Nephron progenitor cell (in vitro differentiated cells): Measurements from ENCODE around the gene HABP2.

Experiments used
- DNase-seq: peaks from one replicate; pipeline ENCODE4 v3.0.0; 2021
- H3K27ac Mint-ChIP-seq: 2 replicates; pipeline ENCODE4 v1.8.0; 2021; ENCODE audit warnings: mild to moderate bottlenecking, moderate library complexity, mixed read lengths
- H3K27me3 Mint-ChIP-seq: 2 replicates; pipeline ENCODE4 v1.8.0; 2021; ENCODE audit warnings: mild to moderate bottlenecking, low read depth, mixed read lengths; ENCODE audit not compliant: poor library complexity
- H3K36me3 Mint-ChIP-seq: 2 replicates; pipeline ENCODE4 v1.8.0; 2021; ENCODE audit warnings: low read depth, mixed read lengths
- H3K4me1 Mint-ChIP-seq: 2 replicates; pipeline ENCODE4 v1.8.0; 2021; ENCODE audit warnings: mixed read lengths
- H3K4me3 Mint-ChIP-seq: 2 replicates; pipeline ENCODE4 v1.8.0; 2021; ENCODE audit warnings: mild to moderate bottlenecking, moderate library complexity, mixed read lengths
- H3K9me3 Mint-ChIP-seq: 2 replicates; pipeline ENCODE4 v1.8.0; 2021; ENCODE audit warnings: mild to moderate bottlenecking, moderate library complexity, mixed read lengths
- CTCF ChIP-seq: fragments of 200-600 bp; sonication (generic); IDR thresholded peaks from 2 replicates; pipeline ENCODE4 v1.5.0; 2021; ENCODE audit warnings: antibody characterized with exemption

The HABP2 gene

DNA sequence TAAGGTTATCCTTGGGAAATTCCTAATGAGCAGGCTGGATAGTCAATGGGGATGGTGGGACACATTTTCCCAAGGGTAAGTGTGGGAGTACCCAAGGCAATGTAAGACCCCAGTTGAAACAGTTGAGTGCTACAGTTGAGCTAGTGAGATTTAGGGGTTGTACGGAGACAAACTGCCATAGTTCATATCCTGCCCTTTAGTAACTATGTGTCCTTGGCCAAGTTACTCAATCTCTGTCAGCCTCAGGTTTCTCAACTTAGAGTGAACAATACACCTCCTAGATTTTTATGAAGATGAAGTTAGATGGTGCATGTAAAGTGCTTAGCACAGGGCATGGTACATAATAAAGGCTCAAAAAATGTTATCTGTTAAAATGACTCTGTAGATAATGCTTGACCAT lies 20.5 kb downstream of the HABP2 start:
- H3K4me3 Mint-ChIP-seq = no peak overlapping the region

DNA sequence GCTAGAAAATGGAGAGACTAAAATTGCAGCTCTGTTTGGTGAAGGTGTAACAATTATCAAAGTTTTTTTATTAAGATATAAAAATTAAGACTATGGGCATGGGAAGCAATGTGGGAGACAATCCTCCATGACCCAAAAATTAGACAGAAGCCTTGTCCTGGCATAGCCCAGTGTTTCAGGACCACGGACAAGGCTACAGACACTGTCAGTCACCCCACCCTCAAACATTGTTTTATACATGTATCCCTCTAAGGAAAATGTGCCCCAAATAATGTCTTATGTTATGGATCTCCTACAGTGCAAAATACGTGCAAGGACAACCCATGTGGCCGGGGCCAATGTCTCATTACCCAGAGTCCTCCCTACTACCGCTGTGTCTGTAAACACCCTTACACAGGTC lies 24.0 kb downstream of the HABP2 start:
- Mint-ChIP-seq H3K27me3 (peaks cover 28% of the 10 kb centered on the region), H3K9me3 (no peaks in the 10 kb centered on the region), H3K4me1 (no peaks in the 10 kb centered on the region), H3K36me3 (no peaks in the 10 kb centered on the region), H3K4me3 (no peak overlapping the region), H3K27ac (no peak overlapping the region)
- no peak for TF ChIP-seq CTCF
- peak; percentile 74 for DNase-seq

More for the DNA sequence above, 20.5 kb downstream of the HABP2 start:
- DNase-seq = no peak
- Mint-ChIP-seq H3K36me3 (no peaks in the 10 kb centered on the region), H3K9me3 (no peaks in the 10 kb centered on the region), H3K27me3 (peaks cover 29% of the 10 kb centered on the region), H3K4me1 (peaks cover 20% of the 10 kb centered on the region), H3K27ac (no peak overlapping the region)
- no peak for TF ChIP-seq CTCF

DNA sequence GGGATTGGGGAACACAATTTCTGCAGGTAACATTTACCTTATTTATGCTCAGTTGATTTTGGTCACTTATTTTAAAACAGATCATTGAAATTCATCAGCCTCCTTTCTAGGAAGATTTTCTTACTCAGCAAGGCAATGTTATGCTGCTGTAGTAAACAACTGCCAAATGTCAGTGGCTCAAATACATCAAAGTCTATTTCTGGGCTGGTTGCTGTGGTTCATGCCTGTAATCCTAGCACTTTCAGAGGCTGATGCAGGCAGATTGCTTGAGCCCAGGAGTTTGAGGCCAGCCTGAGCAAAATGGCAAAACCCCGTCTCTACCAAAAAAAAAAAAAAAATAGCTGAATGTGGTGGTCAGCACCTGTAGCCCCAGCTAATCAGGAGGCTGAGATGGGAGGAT lies 25.9 kb downstream of the HABP2 start:
- no peak for TF ChIP-seq CTCF
- Mint-ChIP-seq H3K27ac (no peak overlapping the region), H3K4me3 (no peak overlapping the region), H3K27me3 (peaks cover 37% of the 10 kb centered on the region), H3K36me3 (no peaks in the 10 kb centered on the region), H3K4me1 (no peaks in the 10 kb centered on the region), H3K9me3 (no peaks in the 10 kb centered on the region)
- no peak for DNase-seq

- no peaks in the 10 kb centered on the region for H3K36me3 Mint-ChIP-seq
- TF ChIP-seq CTCF = no peak
- H3K9me3 Mint-ChIP-seq = no peaks in the 10 kb centered on the region
- H3K27ac Mint-ChIP-seq = no peak overlapping the region
- H3K4me1 Mint-ChIP-seq = no peaks in the 10 kb centered on the region
- DNase-seq = no peak
- no peak overlapping the region for H3K4me3 Mint-ChIP-seq
- peaks cover 26% of the 10 kb centered on the region for H3K27me3 Mint-ChIP-seq
These were observed 28.2 kb downstream of the HABP2 start for GRCh38 chr10:113581092-113581491.

- H3K27me3 Mint-ChIP-seq = peaks cover 26% of the 10 kb centered on the region
- no peak overlapping the region for H3K27ac Mint-ChIP-seq
- no peaks in the 10 kb centered on the region for H3K36me3 Mint-ChIP-seq
- TF ChIP-seq CTCF = no peak
- no peak overlapping the region for H3K4me3 Mint-ChIP-seq
- H3K4me1 Mint-ChIP-seq = peaks cover 3% of the 10 kb centered on the region
- H3K9me3 Mint-ChIP-seq = no peaks in the 10 kb centered on the region
- DNase-seq = no peak
These were observed 30.7 kb downstream of the HABP2 start for GRCh38 chr10:113583571-113583970.

DNA sequence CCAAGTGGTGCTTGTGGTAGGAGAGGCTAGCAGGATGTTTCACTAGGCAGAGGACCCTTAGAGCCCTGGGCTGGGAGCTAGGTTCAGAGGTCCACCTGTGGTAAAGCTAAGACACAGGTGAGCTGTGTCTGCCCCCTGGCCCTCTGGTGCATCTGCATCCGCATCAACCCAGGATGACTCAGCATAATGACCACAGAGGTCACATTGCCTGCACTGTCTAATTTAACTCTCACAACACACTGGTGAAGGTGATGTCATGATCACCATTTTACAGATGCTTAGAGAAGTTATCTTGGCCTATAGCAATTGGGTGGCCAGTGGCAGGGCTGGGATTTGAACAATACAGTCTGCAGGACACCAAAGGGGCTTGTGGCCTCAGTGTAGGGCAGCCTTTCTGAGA lies 33.1 kb downstream of the HABP2 start:
- Mint-ChIP-seq H3K9me3 (no peaks in the 10 kb centered on the region), H3K27me3 (peaks cover 23% of the 10 kb centered on the region), H3K4me3 (no peak overlapping the region), H3K4me1 (peaks cover 16% of the 10 kb centered on the region), H3K27ac (no peak overlapping the region), H3K36me3 (no peaks in the 10 kb centered on the region)
- DNase-seq = no peak
- TF ChIP-seq CTCF = no peak
